HFFc6 (cell line): ENCODE measurements around the gene SIDT1. TPM values are rescaled to one million over a fixed set of nuclear protein-coding genes. Genes with fewer than 3 reads are reported as not detected.

Experiments
- DNase-seq: peaks from one replicate; pipeline ENCODE4 v3.0.0-alpha.2; 2018
- H3K27ac Mint-ChIP-seq: 2 replicates; pipeline ENCODE4 v1.8.0; 2020; ENCODE audit warnings: mild to moderate bottlenecking, mixed read lengths
- H3K27me3 Mint-ChIP-seq: 2 replicates; pipeline ENCODE4 v1.8.0; 2021; ENCODE audit warnings: mild to moderate bottlenecking, moderate library complexity, mixed read lengths; ENCODE audit not compliant: insufficient read depth
- H3K36me3 Mint-ChIP-seq: 2 replicates; pipeline ENCODE4 v1.8.0; 2021; ENCODE audit warnings: low read depth, mixed read lengths
- H3K4me1 Mint-ChIP-seq: 2 replicates; pipeline ENCODE4 v1.8.0; 2020; ENCODE audit warnings: low read depth, mixed read lengths
- H3K4me3 Mint-ChIP-seq: 2 replicates; pipeline ENCODE4 v1.8.0; 2020; ENCODE audit warnings: mild to moderate bottlenecking, moderate library complexity, mixed read lengths
- H3K9me3 Mint-ChIP-seq: 2 replicates; pipeline ENCODE4 v1.8.0; 2020; ENCODE audit warnings: mild to moderate bottlenecking, mixed read lengths
- CTCF ChIP-seq: fragments of 200-600 bp; sonication (generic); IDR thresholded peaks from 2 replicates; pipeline ENCODE4 v1.5.0; 2021; ENCODE audit warnings: antibody characterized with exemption, mild to moderate bottlenecking
- total RNA-seq, 6 experiments: library from RNA; stranded (reverse); fragmentation: NEBNext Ultra II Directional; extraction: Animal tissue kit (Norgen Biotek cat#: 25700); gene quantifications; 2 replicates in 1 of 6; 3 replicates in 5 of 6; pipeline ENCODE4 v1.2.3, GENCODE V29; 2021

Gene SIDT1
- total RNA-seq, 6 experiments from 2014 or later: not detected

GRCh38 chr3:113574213-113574612 lies 41.9 kb downstream of the SIDT1 start:
- Mint-ChIP-seq H3K9me3 (peaks cover 4% of the 10 kb centered on the region; the same call in 1 of the 2 replicates), H3K36me3 (no peaks in the 10 kb centered on the region)

GRCh38 chr3:113575206-113575605 lies 42.9 kb downstream of the SIDT1 start:
- no peak for DNase-seq
- Mint-ChIP-seq H3K9me3 (peaks cover 4% of the 10 kb centered on the region; the same call in 1 of the 2 replicates), H3K4me1 (no peaks in the 10 kb centered on the region), H3K4me3 (no peak overlapping the region), H3K36me3 (no peaks in the 10 kb centered on the region), H3K27me3 (peaks cover 29% of the 10 kb centered on the region), H3K27ac (no peak overlapping the region)
- TF ChIP-seq CTCF: no peak

More at GRCh38 chr3:113574213-113574612, 41.9 kb downstream of the SIDT1 start:
- no peak overlapping the region for H3K4me3 Mint-ChIP-seq
- H3K27ac Mint-ChIP-seq: no peak overlapping the region
- H3K27me3 Mint-ChIP-seq: peaks cover 29% of the 10 kb centered on the region
- no peak for DNase-seq
- TF ChIP-seq CTCF: no peak
- H3K4me1 Mint-ChIP-seq: no peaks in the 10 kb centered on the region

GRCh38 chr3:113585228-113585627 lies 52.9 kb downstream of the SIDT1 start:
- no peaks in the 10 kb centered on the region for H3K36me3 Mint-ChIP-seq
- no peaks in the 10 kb centered on the region for H3K4me1 Mint-ChIP-seq
- DNase-seq: no peak
- no peak overlapping the region for H3K4me3 Mint-ChIP-seq
- no peaks in the 10 kb centered on the region for H3K9me3 Mint-ChIP-seq
- H3K27me3 Mint-ChIP-seq: peaks cover 42% of the 10 kb centered on the region
- TF ChIP-seq CTCF: no peak
- no peak overlapping the region for H3K27ac Mint-ChIP-seq

GRCh38 chr3:113585720-113586119 lies 53.4 kb downstream of the SIDT1 start:
- no peak for TF ChIP-seq CTCF
- H3K36me3 Mint-ChIP-seq: no peaks in the 10 kb centered on the region
- no peaks in the 10 kb centered on the region for H3K4me1 Mint-ChIP-seq
- no peak for DNase-seq
- peaks cover 41% of the 10 kb centered on the region for H3K27me3 Mint-ChIP-seq
- no peak overlapping the region for H3K27ac Mint-ChIP-seq
- no peak overlapping the region for H3K4me3 Mint-ChIP-seq
- H3K9me3 Mint-ChIP-seq: no peaks in the 10 kb centered on the region

- Mint-ChIP-seq H3K27ac (no peak overlapping the region), H3K27me3 (peaks cover 30% of the 10 kb centered on the region), H3K36me3 (no peaks in the 10 kb centered on the region), H3K4me3 (no peak overlapping the region), H3K4me1 (no peaks in the 10 kb centered on the region), H3K9me3 (no peaks in the 10 kb centered on the region)
- no peak for TF ChIP-seq CTCF
- no peak for DNase-seq
Measured at GRCh38 chr3:113588806-113589205, 56.5 kb downstream of the SIDT1 start.

GRCh38 chr3:113589971-113590370 lies 57.6 kb downstream of the SIDT1 start:
- no peak for TF ChIP-seq CTCF
- H3K4me1 Mint-ChIP-seq: no peaks in the 10 kb centered on the region
- H3K9me3 Mint-ChIP-seq: no peaks in the 10 kb centered on the region
- H3K27ac Mint-ChIP-seq: no peak overlapping the region
- no peak for DNase-seq
- no peak overlapping the region for H3K4me3 Mint-ChIP-seq
- H3K36me3 Mint-ChIP-seq: no peaks in the 10 kb centered on the region
- H3K27me3 Mint-ChIP-seq: peaks cover 21% of the 10 kb centered on the region
